H1 (cell line): Measurements from ENCODE around the gene CALHM3. TPM values are rescaled to one million over a fixed set of nuclear protein-coding genes. Genes with fewer than 3 reads are reported as not detected.

ENCODE experiments used
- CTCF ChIA-PET: fragments of 300-600 bp; sonication (Branson Sonifier 250); formaldehyde crosslinking; loops from one replicate; lab custom pipeline; 2021; ENCODE audit not compliant: partially characterized antibody; lab: Charles Lee
- POLR2A ChIA-PET: fragments of 300-600 bp; sonication (Branson Sonifier 250); formaldehyde crosslinking; loops from one replicate; lab custom pipeline; 2021; ENCODE audit warnings: inconsistent platforms; ENCODE audit not compliant: partially characterized antibody; lab: Charles Lee
- DNase-seq, 2 experiments: peaks; one replicate each; pipeline versions ENCODE4 v3.0.0 to v3.0.0-alpha.2; 2010 to 2022; ENCODE audit warnings: low spot score in 2 of 2, low read depth in 1 of 2, mixed read lengths in 1 of 2
- FAIRE-seq: peaks from 2 replicates; lab custom pipeline; 2011; peaks lifted over from hg19 to GRCh38; lab: Jason Lieb, UNC
- H2AFZ ChIP-seq: 2 replicates; pipeline ENCODE4 v1.8.1; 2012; ENCODE audit warnings: low read length, inconsistent platforms
- H2AK5ac ChIP-seq: 2 replicates; pipeline ENCODE4 v1.6.1; 2013; ENCODE audit warnings: low read depth, low read length
- H2BK120ac ChIP-seq: replicated peaks from 2 replicates; pipeline ENCODE3; 2013; ENCODE audit warnings: low read depth, low read length, inconsistent platforms
- H2BK12ac ChIP-seq: 2 replicates; pipeline ENCODE4 v1.6.1; 2013; ENCODE audit warnings: low read depth, low read length
- H2BK15ac ChIP-seq: 2 replicates; pipeline ENCODE4 v1.6.1; 2013; ENCODE audit warnings: low read length
- H2BK20ac ChIP-seq: 2 replicates; pipeline ENCODE4 v1.6.1; 2013; ENCODE audit warnings: low read length
- H2BK5ac ChIP-seq: 2 replicates; pipeline ENCODE4 v1.6.1; 2013; ENCODE audit warnings: low read depth, low read length
- H3K14ac ChIP-seq: 2 replicates; pipeline ENCODE4 v1.6.1; 2013; ENCODE audit warnings: inconsistent platforms; ENCODE audit not compliant: insufficient read length
- H3K18ac ChIP-seq: 2 replicates; pipeline ENCODE4 v1.6.1; 2013; ENCODE audit warnings: low read length; ENCODE audit errors: extremely low read depth
- H3K23ac ChIP-seq: 2 replicates; pipeline ENCODE4 v1.6.1; 2013; ENCODE audit warnings: inconsistent platforms; ENCODE audit not compliant: insufficient read length
- H3K23me2 ChIP-seq: 2 replicates; pipeline ENCODE4 v1.6.1; 2013; ENCODE audit warnings: low read depth, low read length
- H3K27ac ChIP-seq: 2 replicates; pipeline ENCODE4 v1.6.1; 2011; ENCODE audit warnings: low read depth, low read length, inconsistent platforms
- H3K27me3 ChIP-seq, 4 experiments: replicated peaks in 1 of 4; 1 replicate in 1 of 4; 2 replicates in 3 of 4; pipeline versions ENCODE4 v1.6.1 to v1.8.1; 2011 to 2013; ENCODE audit warnings: low read length in 3 of 4, mild to moderate bottlenecking in 3 of 4, inconsistent platforms in 2 of 4, mixed read lengths in 2 of 4, moderate library complexity in 1 of 4; ENCODE audit not compliant: control insufficient read depth in 3 of 4, insufficient read depth in 3 of 4; ENCODE audit errors: extremely low read depth in 1 of 4
- H3K36me3 ChIP-seq, 4 experiments: 2 replicates each; pipeline versions ENCODE4 v1.6.1 to v1.8.1; 2011 to 2013; ENCODE audit warnings: mild to moderate bottlenecking in 4 of 4, low read length in 3 of 4, moderate library complexity in 2 of 4, control low read depth in 1 of 4, inconsistent platforms in 1 of 4; ENCODE audit not compliant: insufficient read depth in 4 of 4, control insufficient read depth in 2 of 4
- H3K4ac ChIP-seq: replicated peaks from 2 replicates; pipeline ENCODE3; 2013; ENCODE audit warnings: low read length, low read depth, mixed read lengths, inconsistent platforms; ENCODE audit not compliant: insufficient read length
- H3K4me1 ChIP-seq, 4 experiments: replicated peaks in 1 of 4; 1 replicate in 1 of 4; 2 replicates in 3 of 4; pipeline versions ENCODE4 v1.6.1 to v1.8.1; 2011 to 2013; ENCODE audit warnings: low read length in 3 of 4, inconsistent platforms in 2 of 4, mixed read lengths in 1 of 4; ENCODE audit not compliant: insufficient read depth in 4 of 4, control insufficient read depth in 3 of 4
- H3K4me2 ChIP-seq, 2 experiments: 2 replicates each; pipeline versions ENCODE4 v1.6.1 to v1.8.1; 2011 to 2013; ENCODE audit warnings: low read depth in 2 of 2, low read length in 2 of 2, control low read depth in 1 of 2, inconsistent platforms in 1 of 2, mild to moderate bottlenecking in 1 of 2; ENCODE audit not compliant: insufficient read depth in 1 of 2
- H3K4me3 ChIP-seq, 4 experiments: fragments of 200-600, 300-600 bp in 1 of 4; sonication (generic), shearing (Covaris generic), sonication (Bioruptor Twin) in 1 of 4; 2 replicates each; pipeline versions ENCODE4 v1.5.1 to v1.8.1; 2011 to 2016; ENCODE audit warnings: low read length in 4 of 4, low read depth in 3 of 4, control low read depth in 2 of 4, inconsistent platforms in 2 of 4, mild to moderate bottlenecking in 2 of 4, mixed read lengths in 1 of 4, moderate library complexity in 1 of 4; ENCODE audit not compliant: insufficient read depth in 2 of 4; ENCODE audit errors: extremely low read depth in 1 of 4
- H3K56ac ChIP-seq: replicated peaks from 2 replicates; pipeline ENCODE3; 2013; ENCODE audit warnings: low read depth, mild to moderate bottlenecking, mixed read lengths, low read length, inconsistent platforms; ENCODE audit not compliant: insufficient read length
- H3K79me1 ChIP-seq: 2 replicates; pipeline ENCODE4 v1.6.1; 2013; ENCODE audit warnings: low read depth, low read length, control low read depth
- H3K79me2 ChIP-seq, 2 experiments: 2 replicates each; pipeline versions ENCODE4 v1.6.1 to v1.8.1; 2012 to 2013; ENCODE audit warnings: low read length in 2 of 2, mild to moderate bottlenecking in 2 of 2, inconsistent platforms in 1 of 2; ENCODE audit not compliant: insufficient read depth in 2 of 2, control insufficient read depth in 1 of 2
- H3K9ac ChIP-seq, 4 experiments: replicated peaks in 1 of 4; 1 replicate in 1 of 4; 2 replicates in 3 of 4; pipeline versions ENCODE4 v1.6.1 to v1.8.1; 2011 to 2013; ENCODE audit warnings: low read depth in 3 of 4, low read length in 3 of 4, control low read depth in 2 of 4, mild to moderate bottlenecking in 2 of 4, moderate library complexity in 2 of 4, inconsistent platforms in 1 of 4; ENCODE audit errors: extremely low read depth in 1 of 4
- H3K9me3 ChIP-seq, 2 experiments: 2 replicates each; pipeline versions ENCODE4 v1.6.1 to v1.8.1; 2012 to 2013; ENCODE audit warnings: mild to moderate bottlenecking in 2 of 2, moderate library complexity in 2 of 2, control low read depth in 1 of 2, inconsistent platforms in 1 of 2, low read depth in 1 of 2, low read length in 1 of 2, mixed read lengths in 1 of 2; ENCODE audit not compliant: insufficient read depth in 2 of 2
- H4K20me1 ChIP-seq, 2 experiments: replicated peaks in 1 of 2; 2 replicates each; pipeline versions ENCODE3 to v1.8.1; 2011 to 2013; ENCODE audit warnings: inconsistent platforms in 2 of 2, low read length in 2 of 2, mild to moderate bottlenecking in 1 of 2; ENCODE audit not compliant: insufficient read depth in 2 of 2, control insufficient read depth in 1 of 2
- H4K5ac ChIP-seq: 2 replicates; pipeline ENCODE4 v1.6.1; 2013; ENCODE audit warnings: low read length, low read depth, mixed read lengths, inconsistent platforms; ENCODE audit not compliant: insufficient read length
- H4K8ac ChIP-seq: 2 replicates; pipeline ENCODE4 v1.8.0; 2013; ENCODE audit warnings: mild to moderate bottlenecking, moderate library complexity, low read length, inconsistent platforms; ENCODE audit not compliant: insufficient read depth; ENCODE audit errors: extremely low read depth
- H4K91ac ChIP-seq: replicated peaks from 2 replicates; pipeline ENCODE3; 2013; ENCODE audit warnings: low read length, mixed read lengths, inconsistent platforms; ENCODE audit not compliant: insufficient read length
- ATF3 ChIP-seq: IDR thresholded peaks from 2 replicates; pipeline ENCODE4 v1.6.1; 2011; ENCODE audit warnings: low read depth, mild to moderate bottlenecking, low read length; ENCODE audit not compliant: insufficient read depth
- CTCF ChIP-seq, 3 experiments: IDR thresholded peaks; 1 replicate in 2 of 3; 2 replicates in 1 of 3; pipeline versions ENCODE4 v1.5.1 to v1.6.1; 2011; ENCODE audit warnings: low read length in 3 of 3, mild to moderate bottlenecking in 3 of 3, inconsistent platforms in 2 of 3, low read depth in 1 of 3, moderate library complexity in 1 of 3; ENCODE audit not compliant: insufficient read depth in 1 of 3; ENCODE audit errors: control extremely low read depth in 1 of 3
- E2F6 ChIP-seq: IDR thresholded peaks from 2 replicates; pipeline ENCODE4 v1.6.1; 2012; ENCODE audit warnings: inconsistent platforms
- HDAC6 ChIP-seq: IDR thresholded peaks from one replicate; pipeline ENCODE4 v1.7.1; 2012; ENCODE audit warnings: low read depth, mild to moderate bottlenecking, inconsistent platforms, low read length, moderate library complexity
- KDM1A ChIP-seq: fragments of 200-600, 300-600 bp; sonication (generic); IDR thresholded peaks from 2 replicates; pipeline ENCODE4 v1.7.1; 2016; ENCODE audit warnings: mild to moderate bottlenecking, low read length, borderline replicate concordance
- RXRA ChIP-seq: IDR thresholded peaks from 2 replicates; pipeline ENCODE4 v1.6.1; 2011; ENCODE audit warnings: low read depth, mild to moderate bottlenecking, low read length, moderate library complexity; ENCODE audit not compliant: insufficient read depth
- SP1 ChIP-seq: IDR thresholded peaks from 2 replicates; pipeline ENCODE4 v1.6.1; 2011; ENCODE audit warnings: low read depth, low read length
- SP4 ChIP-seq: IDR thresholded peaks from 2 replicates; pipeline ENCODE4 v1.6.1; 2012; ENCODE audit warnings: low read length, inconsistent platforms
- TAF1 ChIP-seq: IDR thresholded peaks from 2 replicates; pipeline ENCODE4 v1.6.1; 2011; ENCODE audit warnings: mild to moderate bottlenecking, low read depth, low read length
- WGBS, 2 experiments: shearing (Covaris generic) in 1 of 2; methylation state at CpG; one replicate each; pipeline versions ENCODE4 v1.1.6 to v1.1.7; 2013 to 2015; ENCODE audit warnings: low lambda C conversion rate in 2 of 2, mixed read lengths in 2 of 2, inconsistent platforms in 1 of 2, low coverage in 1 of 2, missing lambda C conversion rate in 1 of 2; ENCODE audit not compliant: insufficient replicate concordance in 2 of 2, insufficient coverage in 1 of 2, insufficient read length in 1 of 2; ENCODE audit errors: extremely low coverage in 1 of 2, missing lambda C conversion rate in 1 of 2; 5-methylcytosine and 5-hydroxymethylcytosine counted together
- polyA plus RNA-seq, 7 experiments: library from polyadenylated mRNA; depleted of rRNA in 3 of 7; stranded (reverse) in 5 of 7; unstranded in 2 of 7; fragments of >200 nt in 5 of 7; fragments of 200-250 nt in 2 of 7; gene quantifications; 1 replicate in 5 of 7; 2 replicates in 1 of 7; 4 replicates in 1 of 7; pipeline versions ENCODE4 v1.2.1 to v1.2.3, GENCODE V29; 2011 to 2013; ENCODE audit warnings: missing spikeins in 2 of 7, mixed read lengths in 2 of 7
- total RNA-seq: library from RNA; stranded (reverse); fragmentation: NEBNext Ultra II Directional; extraction: Animal tissue kit (Norgen Biotek cat#: 25700); gene quantifications from 2 replicates; pipeline ENCODE4 v1.2.1, GENCODE V29; 2021

The CALHM3 gene
- total and polyA plus RNA-seq, 2 of the 8 experiments (the other 6 are each of a cell fraction or from before 2014, with no cell fraction given): 0.17 to 0.60 TPM

- no peaks in the 10 kb centered on the region; the same call in 1 of the 2 replicates for H3K79me1 ChIP-seq
- no peak overlapping the region for H2BK20ac ChIP-seq
- no peaks in the 10 kb centered on the region for H3K27me3 ChIP-seq
- no peaks in the 10 kb centered on the region for H3K23me2 ChIP-seq
- no peak overlapping the region for H3K4me2 ChIP-seq
- no peaks in the 10 kb centered on the region for H3K4me1 ChIP-seq
- no peak overlapping the region for H2AFZ ChIP-seq
- no peak overlapping the region for H3K27ac ChIP-seq
- H4K8ac ChIP-seq: no peak overlapping the region
- no peaks in the 10 kb centered on the region for H3K9me3 ChIP-seq
- H3K56ac ChIP-seq: no peak overlapping the region
- H3K4me3 ChIP-seq: no peak overlapping the region
- peaks cover 0 to 6% of the 10 kb centered on the region in 2 experiments for H4K20me1 ChIP-seq
- H2AK5ac ChIP-seq: no peak overlapping the region
- H2BK120ac ChIP-seq: no peak overlapping the region
- H3K14ac ChIP-seq: no peak overlapping the region
- no peak overlapping the region for H3K9ac ChIP-seq
- H2BK12ac ChIP-seq: no peak overlapping the region
- peaks cover 39 to 85% (median 75%) of the 10 kb centered on the region in 4 experiments for H3K36me3 ChIP-seq
- H3K18ac ChIP-seq: no peak overlapping the region
- H3K79me2 ChIP-seq: no peaks in the 10 kb centered on the region
- DNase-seq (no peak), FAIRE-seq (no peak)
- H2BK15ac ChIP-seq: no peak overlapping the region
- H3K23ac ChIP-seq: no peak overlapping the region
- no peak overlapping the region for H4K91ac ChIP-seq
- 94% methylated on average over 23 of the region's 23 CpGs; no CpG with 5 or more reads in 1 of the 2 experiments for WGBS, 2 experiments
- H2BK5ac ChIP-seq: no peak overlapping the region
- no peak overlapping the region for H4K5ac ChIP-seq
- ChIA-PET CTCF (interaction anchor here (0.8 to 4.3 kb wide), 8 partner anchors 10 to 120 kb away, joined by 3 to 21 read pairs (median 3); partner anchors contain the start of gene CALHM3), POLR2A (interaction anchor here (0.9 to 1.3 kb wide), 2 partner anchors 9 to 32 kb away, joined by 3 to 4 read pairs; no protein-coding TSS in a partner anchor)
- H3K4ac ChIP-seq: no peak overlapping the region
- TF ChIP-seq CTCF (IDR thresholded peaks at IDR 0.05; ENCODE audit: control extremely low read depth in 1 of 3, insufficient read depth in 1 of 3, low read depth in 1 of 3, low read length in 3 of 3) (no peak), HDAC6 (no peak), ATF3 (no peak), TAF1 (no peak), E2F6 (no peak), SP4 (no peak), RXRA (no peak), SP1 (no peak), KDM1A (no peak)
Measured at GRCh38 chr10:103443475-103444185, 35.4 kb downstream of the CALHM3 start.
